HG02610 (cell line): ENCODE measurements around the gene PRKAA1.
"Not testable (repeated sequence)": the region's sequence is repeated elsewhere in the genome, so short reads cannot be mapped to it uniquely, and the experiment has no call there.

Experiments used
- ATAC-seq: cut with Tn5 transposase; IDR thresholded peaks from one replicate; pipeline ENCODE4 v1.9.1; 2021; ENCODE audit warnings: mild to moderate bottlenecking, moderate library complexity; ENCODE audit not compliant: unreplicated experiment

The PRKAA1 gene

GRCh38 chr5:40826489-40827187 is 28.5 kb upstream of the PRKAA1 start:
- ATAC-seq = no peak

- ATAC-seq = not testable (repeated sequence)
Observed at GRCh38 chr5:40825461-40826043, 27.4 kb upstream of the PRKAA1 start.

- no peak for ATAC-seq
Observed at GRCh38 chr5:40823459-40823858, 25.3 kb upstream of the PRKAA1 start.

GRCh38 chr5:40813698-40814281 is 15.6 kb upstream of the PRKAA1 start:
- peak; percentile 70 for ATAC-seq

- no peak for ATAC-seq
Observed at GRCh38 chr5:40812125-40812524, 14.0 kb upstream of the PRKAA1 start.

- no peak for ATAC-seq
Observed at GRCh38 chr5:40801771-40802562, 3.8 kb upstream of the PRKAA1 start.

- no peak for ATAC-seq
Observed at GRCh38 chr5:40799258-40799657, 1.1 kb upstream of the PRKAA1 start.

GRCh38 chr5:40798801-40799210 is 632 bp upstream of the PRKAA1 start:
- no peak for ATAC-seq

GRCh38 chr5:40797273-40798011 is 732 bp downstream of the PRKAA1 start:
- ATAC-seq = peak; percentile 32

GRCh38 chr5:40796487-40796889 is 1.7 kb downstream of the PRKAA1 start:
- ATAC-seq = no peak

GRCh38 chr5:40794877-40795276 is 3.3 kb downstream of the PRKAA1 start:
- ATAC-seq = not testable (repeated sequence)

GRCh38 chr5:40794340-40794739 is 3.8 kb downstream of the PRKAA1 start:
- ATAC-seq = not testable (repeated sequence)

- not testable (repeated sequence) for ATAC-seq
Observed at GRCh38 chr5:40792691-40793090, 5.5 kb downstream of the PRKAA1 start.

GRCh38 chr5:40791715-40792139 is 6.4 kb downstream of the PRKAA1 start:
- ATAC-seq = no peak

GRCh38 chr5:40790947-40791593 is 7.1 kb downstream of the PRKAA1 start:
- ATAC-seq = no peak

GRCh38 chr5:40788941-40789340 is 9.2 kb downstream of the PRKAA1 start:
- not testable (repeated sequence) for ATAC-seq

GRCh38 chr5:40787986-40788385 is 10.2 kb downstream of the PRKAA1 start:
- ATAC-seq = no peak

- not testable (repeated sequence) for ATAC-seq
Observed at GRCh38 chr5:40786664-40787063, 11.5 kb downstream of the PRKAA1 start.

GRCh38 chr5:40784916-40785315 is 13.3 kb downstream of the PRKAA1 start:
- no peak for ATAC-seq

- no peak for ATAC-seq
Observed at GRCh38 chr5:40784027-40784653, 14.0 kb downstream of the PRKAA1 start.
